ENCODE data around the gene SPATA32. TPM values are rescaled to one million over a fixed set of nuclear protein-coding genes. Genes with fewer than 3 reads are reported as not detected.
A peak's percentile ranks its signal among the peaks of the same experiment; 100 is the strongest.

The SPATA32 gene
- total and polyA plus RNA-seq, 5 donors = not detected

GRCh38 chr17:45227926-45228762 is 33.8 kb downstream of the SPATA32 start:
- Histone ChIP-seq H3K4me3 (ENCODE audit: low read length) (no peak overlapping the region), H3K9me3 (ENCODE audit: control insufficient read depth, low read length) (no peaks in the 10 kb centered on the region), H3K27ac (ENCODE audit: low read length) (peak overlapping the region; percentile 65), H3K27me3 (ENCODE audit: control insufficient read depth, insufficient read depth) (no peaks in the 10 kb centered on the region), H3K4me1 (ENCODE audit: control insufficient read depth, insufficient read depth, low read length) (peaks cover 7% of the 10 kb centered on the region)
- DNase-seq = peak in 2 of 3 donors; percentile 50 to 54
- intact Hi-C loops (cut with DNase I) = loop anchor here in 1 of 4 donors (10.0 kb wide), 1 partner anchor 47 kb away; no protein-coding TSS in a partner anchor
- 59% methylated on average over 17 of the region's 17 CpGs for WGBS
- ATAC-seq = no peak

GRCh38 chr17:45227101-45227925 is 34.6 kb downstream of the SPATA32 start:
- WGBS = 63% methylated on average over 8 of the region's 8 CpGs
- intact Hi-C loops (cut with DNase I) = loop anchor here in 1 of 4 donors (10.0 kb wide), 1 partner anchor 47 kb away; no protein-coding TSS in a partner anchor
- no peaks in the 10 kb centered on the region for H3K9me3 ChIP-seq (ENCODE audit: control insufficient read depth, low read length)
- DNase-seq (peak in 2 of 3 donors; percentile 58 to 68), ATAC-seq (no peak)
- H3K4me3 ChIP-seq (ENCODE audit: low read length) = no peak overlapping the region
- H3K27ac ChIP-seq (ENCODE audit: low read length) = peak overlapping the region; percentile 65
- peaks cover 7% of the 10 kb centered on the region for H3K4me1 ChIP-seq (ENCODE audit: control insufficient read depth, insufficient read depth, low read length)
- H3K27me3 ChIP-seq (ENCODE audit: control insufficient read depth, insufficient read depth) = no peaks in the 10 kb centered on the region

DNA sequence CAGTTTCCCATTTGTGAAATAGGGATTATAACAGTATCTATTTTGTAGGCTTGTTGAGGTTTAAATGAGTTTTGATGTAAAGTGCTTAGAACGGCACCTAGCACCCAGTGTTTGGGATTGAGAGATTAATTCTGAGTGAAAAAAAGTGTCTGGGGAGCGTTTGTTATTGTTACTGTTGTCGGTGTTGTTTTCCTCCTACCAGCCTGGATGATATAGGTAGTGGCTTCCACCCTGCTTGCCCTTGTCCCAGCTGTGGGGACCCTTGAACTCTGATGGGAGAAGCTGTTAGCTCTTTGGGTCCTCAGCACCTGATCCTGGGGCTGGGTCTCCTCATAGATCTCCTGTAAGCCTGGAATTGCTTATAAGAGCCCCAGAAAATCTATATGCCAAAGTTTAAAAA is 35.3 kb downstream of the SPATA32 start:
- H3K4me3 ChIP-seq (ENCODE audit: low read length) = no peak overlapping the region
- DNase-seq = peak in 1 of 3 donors; percentile 1
- peaks cover 7% of the 10 kb centered on the region for H3K4me1 ChIP-seq (ENCODE audit: control insufficient read depth, insufficient read depth, low read length)
- intact Hi-C loops (cut with DNase I) = loop anchor here in 1 of 4 donors (10.0 kb wide), 1 partner anchor 48 kb away; no protein-coding TSS in a partner anchor
- no peak for ATAC-seq
- no peaks in the 10 kb centered on the region for H3K9me3 ChIP-seq (ENCODE audit: control insufficient read depth, low read length)
- H3K27me3 ChIP-seq (ENCODE audit: control insufficient read depth, insufficient read depth) = no peaks in the 10 kb centered on the region
- WGBS = 80% methylated on average over 3 of the region's 3 CpGs
- H3K27ac ChIP-seq (ENCODE audit: low read length) = peak overlapping the region; percentile 21

DNA sequence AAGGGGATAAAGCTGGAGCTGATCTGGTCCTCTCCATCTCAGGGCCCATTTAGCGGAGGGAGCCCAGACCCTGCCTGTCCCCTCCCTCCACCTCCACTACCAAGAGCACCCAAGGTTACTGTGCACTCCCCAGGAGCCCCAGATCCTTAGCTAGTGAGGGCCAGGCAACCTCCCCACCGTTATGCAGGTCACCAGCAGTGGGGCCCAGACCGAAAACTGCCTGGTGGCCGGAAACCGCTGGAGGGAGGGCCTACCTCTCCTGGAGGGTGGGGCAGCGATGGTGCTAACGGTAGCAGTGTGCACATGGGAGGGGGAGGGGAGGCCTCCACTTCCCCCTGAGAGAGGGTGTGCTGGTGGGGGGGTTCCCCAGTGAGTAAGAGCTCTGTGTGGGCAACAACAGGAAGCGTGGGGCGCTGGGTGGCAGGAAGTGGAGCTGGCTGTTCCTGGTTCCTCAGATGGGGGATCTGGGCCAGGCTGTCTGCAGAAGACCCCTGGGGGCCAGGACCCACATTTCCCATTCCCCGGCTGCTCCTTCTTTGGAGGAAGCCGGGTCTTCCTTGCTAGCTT is 35.8 kb downstream of the SPATA32 start:
- H3K27ac ChIP-seq (ENCODE audit: low read length) = peak overlapping the region; percentile 21
- H3K27me3 ChIP-seq (ENCODE audit: control insufficient read depth, insufficient read depth) = no peaks in the 10 kb centered on the region
- WGBS = 64% methylated on average over 11 of the region's 11 CpGs
- peaks cover 7% of the 10 kb centered on the region for H3K4me1 ChIP-seq (ENCODE audit: control insufficient read depth, insufficient read depth, low read length)
- peak; percentile 6 to 19 for ATAC-seq
- H3K9me3 ChIP-seq (ENCODE audit: control insufficient read depth, low read length) = no peaks in the 10 kb centered on the region
- peak; percentile 77 to 90 (median 90) for DNase-seq
- intact Hi-C loops (cut with DNase I) = loop anchor here in 1 of 4 donors (10.0 kb wide), 1 partner anchor 49 kb away; no protein-coding TSS in a partner anchor
- H3K4me3 ChIP-seq (ENCODE audit: low read length) = no peak overlapping the region

DNA sequence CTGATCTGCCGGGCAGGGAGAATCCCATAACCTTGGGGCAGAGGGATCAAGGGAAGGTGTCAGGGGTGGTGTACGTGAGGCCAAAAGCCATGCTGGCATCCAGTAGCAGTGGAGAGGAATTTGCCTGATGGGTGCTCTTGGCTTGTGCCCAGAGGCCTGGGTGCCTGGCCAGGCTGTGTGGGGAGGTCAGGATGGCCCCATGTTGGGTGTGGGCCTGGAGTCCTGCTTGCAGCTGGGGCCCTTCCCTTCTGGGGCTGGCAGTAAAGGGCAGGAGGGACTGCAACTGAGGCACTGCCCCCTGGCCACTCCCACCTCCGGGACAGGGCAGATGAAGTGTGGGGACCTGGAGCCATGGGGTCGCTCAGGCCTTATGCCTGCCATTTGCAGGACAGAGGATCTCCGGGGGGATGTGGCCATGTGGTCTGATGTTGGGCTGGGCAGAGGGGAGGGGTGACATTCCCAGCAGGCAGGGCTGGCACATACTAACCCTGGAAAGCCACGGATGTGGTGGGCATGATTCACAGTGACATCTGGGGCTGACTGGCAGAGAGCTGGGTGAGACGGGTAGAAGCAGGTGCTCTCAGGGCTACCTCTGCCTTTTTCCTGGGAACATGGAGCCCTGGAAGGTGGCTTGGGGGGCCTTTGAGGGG is 36.7 kb downstream of the SPATA32 start:
- ATAC-seq (no peak), DNase-seq (peak in 2 of 3 donors; percentile 63 to 74)
- Histone ChIP-seq H3K27ac (ENCODE audit: low read length) (no peak overlapping the region), H3K4me3 (ENCODE audit: low read length) (no peak overlapping the region), H3K27me3 (ENCODE audit: control insufficient read depth, insufficient read depth) (no peaks in the 10 kb centered on the region), H3K4me1 (ENCODE audit: control insufficient read depth, insufficient read depth, low read length) (peaks cover 7% of the 10 kb centered on the region), H3K9me3 (ENCODE audit: control insufficient read depth, low read length) (no peaks in the 10 kb centered on the region)
- WGBS = 75% methylated on average over 7 of the region's 7 CpGs
- intact Hi-C loops (cut with DNase I) = loop anchor here in 1 of 4 donors (10.0 kb wide), 1 partner anchor 50 kb away; no protein-coding TSS in a partner anchor

DNA sequence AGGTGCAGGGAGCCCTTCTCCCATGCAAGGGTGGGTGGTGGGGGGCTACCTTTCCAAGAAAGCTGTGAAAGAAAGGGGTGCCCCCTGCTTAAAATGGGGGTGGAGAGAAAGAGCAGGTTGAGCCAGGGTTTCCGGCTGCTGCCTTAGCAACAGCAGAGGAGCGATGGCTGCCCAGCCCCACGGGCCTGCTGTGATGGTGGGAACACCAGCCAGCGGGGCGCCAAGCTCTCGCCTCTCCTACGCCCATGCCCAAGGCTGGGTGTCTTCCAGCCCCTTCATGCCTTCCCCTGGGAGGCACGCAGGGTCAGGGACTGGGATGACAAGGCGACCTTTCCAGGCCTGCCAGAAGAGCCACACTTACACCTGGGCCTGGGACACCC is 37.2 kb downstream of the SPATA32 start:
- peaks cover 7% of the 10 kb centered on the region for H3K4me1 ChIP-seq (ENCODE audit: control insufficient read depth, insufficient read depth, low read length)
- H3K4me3 ChIP-seq (ENCODE audit: low read length) = no peak overlapping the region
- no peaks in the 10 kb centered on the region for H3K9me3 ChIP-seq (ENCODE audit: control insufficient read depth, low read length)
- intact Hi-C loops (cut with DNase I) = loop anchor here in 1 of 4 donors (10.0 kb wide), 1 partner anchor 50 kb away; no protein-coding TSS in a partner anchor
- ATAC-seq (no peak), DNase-seq (peak in 2 of 3 donors; percentile 56 to 59)
- no peak overlapping the region for H3K27ac ChIP-seq (ENCODE audit: low read length)
- no peaks in the 10 kb centered on the region for H3K27me3 ChIP-seq (ENCODE audit: control insufficient read depth, insufficient read depth)
- WGBS = 80% methylated on average over 9 of the region's 9 CpGs

DNA sequence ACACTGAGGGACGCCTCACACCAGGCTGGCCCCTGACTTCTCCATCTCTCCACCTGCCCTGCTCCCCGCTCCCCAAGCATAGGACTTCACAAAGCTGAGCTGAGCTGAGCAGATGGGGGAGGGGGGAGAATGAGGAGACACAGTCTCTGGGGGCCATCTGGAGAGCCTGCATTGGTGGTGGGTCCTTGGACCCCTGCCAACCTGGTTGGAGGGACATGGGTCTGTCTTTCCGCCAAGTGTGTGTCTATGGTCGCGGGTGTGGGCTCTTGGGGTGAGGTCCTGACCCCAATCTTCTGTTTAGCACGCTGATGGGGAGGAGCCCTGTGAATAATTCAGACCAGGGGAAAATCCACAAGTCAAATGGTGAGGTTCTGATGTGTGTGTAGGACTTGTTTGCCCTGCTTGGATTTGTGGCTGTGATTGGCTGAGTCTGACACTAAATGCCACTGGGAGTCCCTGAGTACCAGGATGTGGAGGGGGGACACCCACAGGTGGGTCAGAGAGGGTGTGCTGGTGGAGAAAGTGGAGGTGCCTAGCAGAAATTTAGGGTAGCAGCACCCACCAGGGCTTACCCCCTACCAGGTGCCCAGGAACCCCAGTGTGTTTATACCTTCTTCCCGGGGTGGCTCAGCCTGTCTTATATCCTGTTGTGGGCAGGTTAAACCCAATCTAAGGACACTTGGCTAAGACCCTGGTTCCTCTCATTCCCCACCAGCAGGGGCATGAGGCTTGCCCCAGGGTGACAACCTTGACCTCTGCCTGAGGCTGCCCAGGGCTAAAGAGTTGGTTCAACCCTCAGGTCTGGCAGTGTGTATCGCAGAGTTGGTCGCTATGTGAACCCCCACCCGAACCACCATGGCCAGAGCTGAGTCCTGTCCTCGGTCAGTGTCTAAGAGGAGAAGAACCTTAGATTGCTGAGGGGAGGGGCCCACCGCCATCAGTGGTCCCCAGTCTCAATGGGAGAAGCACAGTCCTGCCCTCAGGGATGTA is 38.1 kb downstream of the SPATA32 start:
- WGBS = 84% methylated on average over 12 of the region's 12 CpGs
- no peak overlapping the region for H3K4me3 ChIP-seq (ENCODE audit: low read length)
- intact Hi-C loops (cut with DNase I) = loop anchor here in 1 of 4 donors (10.0 kb wide), 1 partner anchor 51 kb away; no protein-coding TSS in a partner anchor
- no peaks in the 10 kb centered on the region for H3K9me3 ChIP-seq (ENCODE audit: control insufficient read depth, low read length)
- peak in 2 of 3 donors; percentile 48 to 58 for DNase-seq
- no peak for ATAC-seq
- peaks cover 7% of the 10 kb centered on the region for H3K4me1 ChIP-seq (ENCODE audit: control insufficient read depth, insufficient read depth, low read length)
- H3K27me3 ChIP-seq (ENCODE audit: control insufficient read depth, insufficient read depth) = no peaks in the 10 kb centered on the region
- H3K27ac ChIP-seq (ENCODE audit: low read length) = peak overlapping the region; percentile 19

DNA sequence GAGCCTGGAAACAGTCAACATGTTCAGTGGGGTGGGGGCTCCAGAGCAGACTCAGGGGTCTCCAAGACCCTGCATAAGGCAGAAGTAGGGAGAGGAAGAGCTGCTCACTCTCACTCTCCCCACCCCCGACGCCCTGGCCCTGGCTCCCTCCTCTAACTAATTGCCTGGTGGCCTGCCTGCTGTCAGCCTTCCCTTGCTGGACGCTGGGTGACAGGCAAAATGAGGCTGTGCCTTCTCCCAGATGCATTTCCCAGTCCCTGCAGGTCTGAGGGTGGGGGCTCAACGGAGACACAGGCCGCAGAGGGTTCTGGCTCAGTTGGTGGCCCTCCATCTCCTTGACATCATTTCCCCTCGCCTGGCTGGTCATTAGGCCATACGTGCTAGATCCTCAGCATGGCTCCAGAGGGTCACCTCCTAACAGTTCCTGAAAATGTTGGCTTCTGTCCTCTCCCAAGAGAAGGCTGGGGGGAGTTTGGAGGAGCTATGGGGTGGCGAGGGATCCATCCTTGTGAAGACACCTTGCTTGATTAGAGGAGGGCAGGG is 38.8 kb downstream of the SPATA32 start:
- H3K4me1 ChIP-seq (ENCODE audit: control insufficient read depth, insufficient read depth, low read length) = peaks cover under 1% of the 10 kb centered on the region
- H3K27ac ChIP-seq (ENCODE audit: low read length) = no peak overlapping the region
- DNase-seq = peak in 2 of 3 donors; percentile 56 to 61
- intact Hi-C loops (cut with DNase I) = loop anchor here in 1 of 4 donors (10.0 kb wide), 1 partner anchor 52 kb away; no protein-coding TSS in a partner anchor
- 51% methylated on average over 8 of the region's 8 CpGs for WGBS
- H3K27me3 ChIP-seq (ENCODE audit: control insufficient read depth, insufficient read depth) = no peaks in the 10 kb centered on the region
- H3K4me3 ChIP-seq (ENCODE audit: low read length) = peak overlapping the region; percentile 94
- H3K9me3 ChIP-seq (ENCODE audit: control insufficient read depth, low read length) = no peaks in the 10 kb centered on the region
- no peak for ATAC-seq

DNA sequence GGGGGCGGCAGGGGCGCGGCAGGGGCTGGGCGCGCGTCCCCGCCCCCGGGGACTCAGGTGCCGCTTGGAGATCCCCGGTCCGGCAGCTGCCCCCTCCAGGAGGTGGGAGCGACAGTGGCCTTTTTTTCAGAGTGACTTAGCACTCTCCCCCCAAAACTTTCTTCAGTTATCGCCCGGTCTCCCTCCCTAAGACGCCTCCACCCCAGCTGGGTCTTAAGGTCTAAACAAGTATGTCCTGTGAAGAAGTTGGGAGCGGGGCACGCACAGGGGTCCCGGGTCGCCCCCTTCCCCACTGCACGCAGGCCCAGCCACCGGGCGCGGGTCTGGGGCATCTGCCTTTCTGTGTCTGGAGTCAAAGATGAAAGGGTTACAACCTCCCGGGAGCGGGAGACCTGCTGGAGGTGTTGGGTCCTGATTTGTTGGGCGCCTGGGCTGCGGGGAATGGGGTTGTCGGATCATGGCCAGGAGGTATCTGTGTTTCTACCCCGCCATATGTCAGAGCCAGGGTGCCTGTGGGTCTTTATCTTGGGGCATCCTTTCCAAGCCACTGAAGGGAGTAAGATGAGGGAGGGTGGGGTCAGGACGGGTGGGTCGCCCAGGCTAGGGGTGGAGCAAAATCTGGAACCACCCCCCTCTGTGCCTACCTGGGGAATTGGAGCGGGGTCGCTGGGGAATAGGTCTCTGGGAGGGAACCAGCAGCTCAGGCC is 39.5 kb downstream of the SPATA32 start:
- Histone ChIP-seq H3K27me3 (ENCODE audit: control insufficient read depth, insufficient read depth) (no peaks in the 10 kb centered on the region), H3K9me3 (ENCODE audit: control insufficient read depth, low read length) (no peaks in the 10 kb centered on the region), H3K27ac (ENCODE audit: low read length) (no peak overlapping the region), H3K4me3 (ENCODE audit: low read length) (peak overlapping the region; percentile 94), H3K4me1 (ENCODE audit: control insufficient read depth, insufficient read depth, low read length) (no peaks in the 10 kb centered on the region)
- intact Hi-C loops (cut with DNase I) = loop anchor here in 1 of 4 donors (10.0 kb wide), 1 partner anchor 52 kb away; no protein-coding TSS in a partner anchor
- ATAC-seq = no peak
- peak in 2 of 3 donors; percentile 56 to 58 for DNase-seq
- WGBS = 21% methylated on average over 33 of the region's 33 CpGs
